GM12874 (cell line): ENCODE data around the gene NFIX.
A peak's percentile ranks its signal among the peaks of the same experiment; 100 is the strongest.

Experiments used
- TF ChIP-seq, protein P1 (sequence below): IDR thresholded peaks from 2 replicates; pipeline ENCODE4 v1.5.1; 2011; ENCODE audit warnings: low read depth, mild to moderate bottlenecking, control low read depth, low read length, moderate library complexity; ENCODE audit not compliant: insufficient read depth

Gene NFIX

DNA sequence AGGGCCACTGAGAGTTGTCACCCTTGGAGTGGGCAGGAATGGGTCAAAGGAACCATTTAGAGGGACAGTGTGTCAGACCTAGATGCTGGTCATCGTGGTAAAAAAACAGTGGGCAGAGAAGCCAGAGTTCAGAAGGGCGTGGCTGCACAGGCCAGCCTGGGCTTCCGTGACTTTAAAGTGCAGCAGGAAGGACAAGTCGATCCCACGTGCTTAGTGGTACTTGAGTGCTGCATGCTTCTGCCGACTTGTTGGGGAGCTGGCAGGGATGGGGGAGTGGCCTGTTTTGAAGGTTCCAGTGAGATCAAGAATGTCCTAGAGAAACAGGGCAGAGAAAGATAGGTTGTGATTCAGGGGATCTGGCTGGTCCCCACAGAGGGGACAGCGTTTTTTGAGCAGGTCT is 90.4 kb downstream of the NFIX start:
- TF ChIP-seq, protein P1, sequence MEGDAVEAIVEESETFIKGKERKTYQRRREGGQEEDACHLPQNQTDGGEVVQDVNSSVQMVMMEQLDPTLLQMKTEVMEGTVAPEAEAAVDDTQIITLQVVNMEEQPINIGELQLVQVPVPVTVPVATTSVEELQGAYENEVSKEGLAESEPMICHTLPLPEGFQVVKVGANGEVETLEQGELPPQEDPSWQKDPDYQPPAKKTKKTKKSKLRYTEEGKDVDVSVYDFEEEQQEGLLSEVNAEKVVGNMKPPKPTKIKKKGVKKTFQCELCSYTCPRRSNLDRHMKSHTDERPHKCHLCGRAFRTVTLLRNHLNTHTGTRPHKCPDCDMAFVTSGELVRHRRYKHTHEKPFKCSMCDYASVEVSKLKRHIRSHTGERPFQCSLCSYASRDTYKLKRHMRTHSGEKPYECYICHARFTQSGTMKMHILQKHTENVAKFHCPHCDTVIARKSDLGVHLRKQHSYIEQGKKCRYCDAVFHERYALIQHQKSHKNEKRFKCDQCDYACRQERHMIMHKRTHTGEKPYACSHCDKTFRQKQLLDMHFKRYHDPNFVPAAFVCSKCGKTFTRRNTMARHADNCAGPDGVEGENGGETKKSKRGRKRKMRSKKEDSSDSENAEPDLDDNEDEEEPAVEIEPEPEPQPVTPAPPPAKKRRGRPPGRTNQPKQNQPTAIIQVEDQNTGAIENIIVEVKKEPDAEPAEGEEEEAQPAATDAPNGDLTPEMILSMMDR, result no peak

DNA sequence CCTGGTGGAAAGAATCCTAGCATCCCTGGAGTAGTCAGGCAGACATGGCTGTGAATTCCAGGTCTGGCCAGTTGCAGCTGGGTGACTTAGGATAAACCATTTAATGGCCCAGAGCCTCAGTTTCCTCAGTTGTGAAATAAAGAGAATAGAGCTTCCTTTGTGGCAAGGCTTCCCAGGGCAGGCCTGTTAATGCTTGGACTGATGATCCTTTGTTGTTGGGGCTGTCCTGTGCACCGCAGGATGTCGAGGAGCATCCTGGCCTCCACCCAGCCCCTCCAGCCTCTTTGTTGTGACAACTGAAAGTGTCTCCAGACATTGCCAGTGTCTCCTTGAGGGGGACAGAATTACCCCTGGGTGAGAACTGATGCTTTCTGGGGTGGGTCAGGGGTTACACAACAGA is 91.1 kb downstream of the NFIX start:
- TF ChIP-seq, protein P1, result no peak

DNA sequence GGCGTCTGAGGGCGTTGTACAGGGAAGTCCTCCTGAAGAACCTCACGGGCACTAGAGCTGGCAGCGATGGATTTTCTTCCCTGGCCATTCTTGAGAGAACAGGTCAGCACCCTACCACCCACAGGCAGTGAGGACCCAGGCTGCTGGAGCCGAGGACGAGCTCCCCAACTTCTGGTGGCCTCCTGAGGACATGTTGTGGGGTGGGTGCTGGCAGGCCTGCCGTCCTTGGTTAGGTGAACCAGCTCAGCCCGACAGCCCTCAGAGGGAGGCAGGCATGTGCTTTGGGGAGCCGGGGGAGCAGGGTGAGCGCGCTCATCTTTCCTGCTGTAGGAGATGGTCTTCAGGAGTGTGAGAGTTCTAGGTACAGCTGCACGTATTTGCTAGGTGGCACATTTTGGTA is 92.0 kb downstream of the NFIX start:
- TF ChIP-seq, protein P1, result no peak

DNA sequence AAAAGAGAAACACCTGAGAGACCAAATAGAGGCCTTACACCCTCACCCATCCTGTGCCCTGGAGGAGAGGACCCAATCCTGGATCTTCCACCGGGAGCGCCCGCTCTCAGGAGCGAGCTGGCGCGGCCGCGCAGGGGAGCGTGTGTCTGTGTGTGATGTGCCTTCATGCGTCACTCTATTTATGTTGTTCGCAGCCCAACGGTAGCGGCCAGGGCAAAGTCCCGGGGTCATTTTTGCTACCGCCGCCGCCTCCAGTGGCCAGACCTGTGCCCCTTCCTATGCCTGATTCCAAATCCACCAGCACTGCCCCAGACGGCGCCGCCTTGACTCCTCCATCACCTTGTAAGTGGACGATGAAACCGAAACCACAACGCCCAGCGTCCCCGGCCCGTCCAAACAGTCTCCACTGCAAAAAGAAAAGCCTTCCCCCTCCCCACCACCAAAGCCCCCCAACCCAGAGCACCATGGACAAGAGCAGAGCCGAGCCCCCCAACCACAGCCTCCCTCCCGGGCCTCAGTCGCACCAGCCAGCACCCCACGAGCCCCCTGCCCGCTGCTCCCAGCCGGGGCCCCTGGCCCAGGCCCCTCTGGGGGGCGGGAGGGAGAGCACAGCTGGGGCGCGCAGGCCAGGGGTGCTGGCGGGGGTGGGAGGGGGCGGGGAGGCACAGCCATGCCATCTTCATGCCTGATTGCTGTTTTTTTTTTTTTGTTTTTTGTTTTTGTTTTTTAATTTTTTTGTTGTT is 92.7 kb downstream of the NFIX start:
- TF ChIP-seq, protein P1, result no peak

DNA sequence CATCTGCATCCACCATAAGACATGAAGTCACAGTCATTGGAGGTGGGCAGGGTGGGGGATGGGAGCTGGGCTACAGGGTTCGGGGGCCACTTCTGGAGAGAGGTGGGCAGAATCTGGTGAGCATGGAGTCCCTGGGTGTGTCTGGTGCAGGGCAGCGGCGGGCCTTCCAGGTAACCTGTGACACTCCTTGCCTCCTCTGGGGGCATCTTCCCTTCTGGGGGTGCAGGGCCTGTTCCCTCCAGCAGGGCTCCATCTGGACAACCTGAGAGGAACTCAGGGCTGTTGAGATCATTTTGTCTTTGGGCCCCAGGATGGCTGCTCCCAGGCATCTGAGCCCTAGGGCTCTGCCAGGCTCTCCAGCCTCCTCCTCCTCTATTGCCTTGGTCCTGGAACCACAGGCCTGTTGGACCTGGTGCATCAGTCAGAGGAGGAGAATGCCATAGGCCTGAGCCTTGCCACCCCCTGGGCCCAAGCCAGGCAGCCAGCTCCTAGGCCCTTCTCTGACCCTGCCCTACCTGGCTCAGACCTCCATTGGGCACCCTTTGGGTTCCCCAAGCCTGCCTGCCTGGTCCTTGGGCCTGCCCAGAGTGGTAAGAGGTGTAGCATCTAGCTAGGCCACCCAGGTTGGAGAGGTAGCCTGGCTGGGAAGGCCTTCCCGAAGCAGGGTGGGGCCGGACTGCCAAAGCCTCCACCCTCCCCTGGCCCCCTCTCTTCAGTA is 94.0 kb downstream of the NFIX start:
- TF ChIP-seq, protein P1, result peak; percentile 75

DNA sequence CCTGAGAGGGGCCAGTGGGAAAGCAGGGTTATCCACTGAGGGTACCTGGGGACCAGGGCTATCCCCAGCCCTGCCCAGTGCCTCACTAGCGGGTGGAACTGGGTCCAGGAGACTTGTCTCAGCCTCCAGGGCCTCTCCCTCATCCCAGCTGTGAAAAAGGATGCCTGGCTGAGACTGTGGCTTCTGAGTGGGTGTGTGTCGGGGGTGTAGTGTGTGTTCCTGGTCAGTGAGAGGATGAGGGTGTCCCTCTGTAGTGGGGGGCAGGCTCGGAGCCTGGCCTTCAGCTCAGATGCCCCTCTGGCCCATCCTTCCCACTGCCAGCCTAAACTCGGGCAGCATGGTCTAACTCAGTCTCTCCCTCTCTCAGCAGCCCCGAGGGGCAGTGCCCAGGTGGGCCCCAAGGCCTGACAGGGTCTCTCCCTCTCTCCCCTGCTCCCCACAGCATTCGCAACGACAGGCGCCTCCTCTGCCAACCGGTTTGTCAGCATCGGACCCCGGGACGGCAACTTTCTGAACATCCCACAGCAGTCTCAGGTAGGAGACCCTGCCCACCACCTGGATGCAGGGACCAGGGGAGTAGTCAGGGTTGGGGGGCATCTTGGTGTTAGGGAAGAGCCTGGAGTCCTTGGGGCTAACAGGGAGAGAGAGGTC is 94.7 kb downstream of the NFIX start:
- TF ChIP-seq, protein P1, result no peak

DNA sequence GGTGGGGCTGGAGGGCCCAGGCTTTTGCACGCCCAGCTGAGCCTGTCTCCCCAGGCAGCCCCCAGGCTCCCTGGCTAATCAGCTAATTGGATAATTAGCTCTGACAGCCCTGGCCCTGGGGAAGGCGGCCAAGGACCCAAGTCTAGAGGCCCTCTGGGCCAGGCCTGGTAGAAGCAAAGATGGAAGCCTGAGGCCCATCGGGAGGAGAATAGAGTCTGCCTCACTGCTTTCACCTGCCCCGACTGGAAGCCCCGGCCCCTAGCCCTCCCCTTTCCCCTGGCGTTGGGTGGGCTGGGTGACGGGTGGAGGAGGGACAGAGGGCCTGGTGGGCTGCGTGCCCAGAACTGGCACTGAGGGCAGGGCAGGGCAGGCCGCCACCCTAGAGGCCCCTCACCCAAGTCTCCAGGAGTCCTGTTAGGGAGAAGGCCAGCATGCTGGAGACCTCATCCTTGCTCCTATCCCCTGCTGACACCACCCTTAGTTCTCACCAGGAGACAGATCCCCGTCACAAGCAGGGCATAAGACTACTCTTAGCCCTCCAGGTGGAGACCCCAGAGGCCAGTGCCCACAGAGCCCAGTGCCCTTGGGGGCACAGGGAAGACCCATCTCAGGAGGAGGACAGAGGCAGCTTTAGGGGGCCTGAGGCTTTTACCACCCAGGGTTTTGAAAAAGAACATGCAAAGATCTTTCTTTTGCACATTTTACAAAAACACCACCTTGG is 95.4 kb downstream of the NFIX start:
- TF ChIP-seq, protein P1, result no peak
